Measurements from ENCODE around the gene NRL.

NRL gene

GRCh38 chr14:24088095-24088494, 26.7 kb downstream of the NRL start:
- in situ Hi-C loops (cut with HindIII; ENCODE audit: low pct_unique_long_range_greater_than_20kb, low sequenced_read_pairs) = no loop called here
- no peak for DNase-seq (ENCODE audit: low read depth in 1 of 2, low spot score in 1 of 2)
- no peak for TF ChIP-seq JUND (IDR thresholded peaks at IDR 0.05; ENCODE audit: low read depth)

- in situ Hi-C loops (cut with HindIII; ENCODE audit: low pct_unique_long_range_greater_than_20kb, low sequenced_read_pairs) = no loop called here
- TF ChIP-seq JUND (IDR thresholded peaks at IDR 0.05; ENCODE audit: low read depth) = no peak
- DNase-seq (ENCODE audit: low read depth in 1 of 2, low spot score in 1 of 2) = no peak
Observed at GRCh38 chr14:24087004-24087403, 27.7 kb downstream of the NRL start.

GRCh38 chr14:24086193-24086955, 28.4 kb downstream of the NRL start:
- in situ Hi-C loops (cut with HindIII; ENCODE audit: low pct_unique_long_range_greater_than_20kb, low sequenced_read_pairs) = no loop called here
- TF ChIP-seq JUND (IDR thresholded peaks at IDR 0.05; ENCODE audit: low read depth) = no peak
- DNase-seq (ENCODE audit: low read depth in 1 of 2, low spot score in 1 of 2) = no peak

GRCh38 chr14:24085215-24085614, 29.5 kb downstream of the NRL start:
- no peak for TF ChIP-seq JUND (IDR thresholded peaks at IDR 0.05; ENCODE audit: low read depth)
- in situ Hi-C loops (cut with HindIII; ENCODE audit: low pct_unique_long_range_greater_than_20kb, low sequenced_read_pairs) = no loop called here
- no peak for DNase-seq (ENCODE audit: low read depth in 1 of 2, low spot score in 1 of 2)

GRCh38 chr14:24084440-24084839, 30.3 kb downstream of the NRL start:
- TF ChIP-seq JUND (IDR thresholded peaks at IDR 0.05; ENCODE audit: low read depth) = no peak
- no peak for DNase-seq (ENCODE audit: low read depth in 1 of 2, low spot score in 1 of 2)
- in situ Hi-C loops (cut with HindIII; ENCODE audit: low pct_unique_long_range_greater_than_20kb, low sequenced_read_pairs) = no loop called here

- no peak for DNase-seq (ENCODE audit: low read depth in 1 of 2, low spot score in 1 of 2)
- in situ Hi-C loops (cut with HindIII; ENCODE audit: low pct_unique_long_range_greater_than_20kb, low sequenced_read_pairs) = no loop called here
- TF ChIP-seq JUND (IDR thresholded peaks at IDR 0.05; ENCODE audit: low read depth) = no peak
Observed at GRCh38 chr14:24083462-24083861, 31.3 kb downstream of the NRL start.

GRCh38 chr14:24082411-24083080, 32.2 kb downstream of the NRL start:
- in situ Hi-C loops (cut with HindIII; ENCODE audit: low pct_unique_long_range_greater_than_20kb, low sequenced_read_pairs) = no loop called here
- DNase-seq (ENCODE audit: low read depth in 1 of 2, low spot score in 1 of 2) = no peak
- no peak for TF ChIP-seq JUND (IDR thresholded peaks at IDR 0.05; ENCODE audit: low read depth)

- no peak for DNase-seq (ENCODE audit: low read depth in 1 of 2, low spot score in 1 of 2)
- in situ Hi-C loops (cut with HindIII; ENCODE audit: low pct_unique_long_range_greater_than_20kb, low sequenced_read_pairs) = no loop called here
- TF ChIP-seq JUND (IDR thresholded peaks at IDR 0.05; ENCODE audit: low read depth) = no peak
Observed at GRCh38 chr14:24081739-24082211, 33.0 kb downstream of the NRL start.

- in situ Hi-C loops (cut with HindIII; ENCODE audit: low pct_unique_long_range_greater_than_20kb, low sequenced_read_pairs) = no loop called here
- DNase-seq (ENCODE audit: low read depth in 1 of 2, low spot score in 1 of 2) = peak; percentile 64 to 74
- no peak for TF ChIP-seq JUND (IDR thresholded peaks at IDR 0.05; ENCODE audit: low read depth)
Observed at GRCh38 chr14:24080888-24081738, 33.6 kb downstream of the NRL start.

- no peak for TF ChIP-seq JUND (IDR thresholded peaks at IDR 0.05; ENCODE audit: low read depth)
- in situ Hi-C loops (cut with HindIII; ENCODE audit: low pct_unique_long_range_greater_than_20kb, low sequenced_read_pairs) = no loop called here
- DNase-seq (ENCODE audit: low read depth in 1 of 2, low spot score in 1 of 2) = no peak
Observed at GRCh38 chr14:24080142-24080530, 34.6 kb downstream of the NRL start.

GRCh38 chr14:24079491-24080141, 35.1 kb downstream of the NRL start:
- no peak for TF ChIP-seq JUND (IDR thresholded peaks at IDR 0.05; ENCODE audit: low read depth)
- in situ Hi-C loops (cut with HindIII; ENCODE audit: low pct_unique_long_range_greater_than_20kb, low sequenced_read_pairs) = no loop called here
- DNase-seq (ENCODE audit: low read depth in 1 of 2, low spot score in 1 of 2) = no peak

GRCh38 chr14:24078146-24078545, 36.6 kb downstream of the NRL start:
- no peak for DNase-seq (ENCODE audit: low read depth in 1 of 2, low spot score in 1 of 2)
- TF ChIP-seq JUND (IDR thresholded peaks at IDR 0.05; ENCODE audit: low read depth) = no peak
- in situ Hi-C loops (cut with HindIII; ENCODE audit: low pct_unique_long_range_greater_than_20kb, low sequenced_read_pairs) = no loop called here

Data from T47D (cell line).